Endothelial cell of umbilical vein (primary cell): ENCODE measurements around the gene DIPK1C. TPM values are rescaled to one million over a fixed set of nuclear protein-coding genes. Genes with fewer than 3 reads are reported as not detected.

Experiments used
- BruUV-seq: library from RNA; stranded (reverse); fragments of 400-500 nt; replicated peaks from 2 replicates; lab custom pipeline; 2021; lab: Mats Ljungman, UMichigan
- CTCF ChIA-PET: fragments of 300-600, 350-600 bp; sonication (Branson Sonifier 250); formaldehyde crosslinking; loops from one replicate; lab custom pipeline; 2021; ENCODE audit warnings: antibody characterized with exemption, inconsistent platforms; lab: Charles Lee
- POLR2A ChIA-PET: fragments of 300-600, 350-600 bp; sonication (Branson Sonifier 250); formaldehyde crosslinking; loops from one replicate; lab custom pipeline; 2021; ENCODE audit warnings: antibody characterized with exemption, inconsistent platforms; lab: Charles Lee
- DNase-seq: peaks from one replicate; pipeline ENCODE4 v3.0.0-alpha.2; 2011; ENCODE audit warnings: low read depth, low spot score
- FAIRE-seq: peaks from 2 replicates; lab custom pipeline; 2011; peaks lifted over from hg19 to GRCh38; lab: Jason Lieb, UNC
- H2AFZ ChIP-seq: 2 replicates; pipeline ENCODE4 v1.6.0; 2012; ENCODE audit warnings: low read depth, low read length, control low read depth, inconsistent platforms
- H3K27ac ChIP-seq: 2 replicates; pipeline ENCODE4 v1.5.1; 2011; ENCODE audit warnings: low read depth, mild to moderate bottlenecking, control low read depth, low read length, moderate library complexity; ENCODE audit not compliant: insufficient read depth
- H3K27me3 ChIP-seq, 2 experiments: 2 replicates each; pipeline versions ENCODE4 v1.6.0 to v1.6.1; 2011; ENCODE audit warnings: low read length in 2 of 2, mixed read lengths in 1 of 2; ENCODE audit not compliant: control insufficient read depth in 2 of 2, insufficient read depth in 2 of 2
- H3K36me3 ChIP-seq, 2 experiments: 2 replicates in 1 of 2; 3 replicates in 1 of 2; pipeline ENCODE4 v1.5.1; 2011; ENCODE audit warnings: low read length in 2 of 2, mild to moderate bottlenecking in 1 of 2, moderate library complexity in 1 of 2; ENCODE audit not compliant: control insufficient read depth in 2 of 2, insufficient read depth in 2 of 2; ENCODE audit errors: extremely low read depth in 1 of 2
- H3K4me1 ChIP-seq: 3 replicates; pipeline ENCODE4 v1.5.1; 2011; ENCODE audit warnings: mild to moderate bottlenecking, low read length; ENCODE audit not compliant: control insufficient read depth, insufficient read depth; ENCODE audit errors: extremely low read depth
- H3K4me2 ChIP-seq: 2 replicates; pipeline ENCODE4 v1.6.1; 2011; ENCODE audit warnings: low read length, control low read depth, mixed read lengths; ENCODE audit not compliant: insufficient read depth
- H3K4me3 ChIP-seq, 3 experiments: fragments of 200-600 bp in 1 of 3; sonication (generic), shearing (Covaris generic) in 1 of 3; replicated peaks in 1 of 3; 2 replicates each; pipeline ENCODE4 v1.5.1; 2011 to 2016; ENCODE audit warnings: control low read depth in 3 of 3, low read length in 3 of 3, mild to moderate bottlenecking in 2 of 3, inconsistent platforms in 1 of 3, low read depth in 1 of 3, moderate library complexity in 1 of 3; ENCODE audit not compliant: insufficient read depth in 1 of 3
- H3K79me2 ChIP-seq: 2 replicates; pipeline ENCODE4 v1.6.0; 2012; ENCODE audit warnings: low read length, inconsistent platforms; ENCODE audit not compliant: control insufficient read depth, insufficient read depth
- H3K9ac ChIP-seq: replicated peaks from 2 replicates; pipeline ENCODE3; 2011; ENCODE audit warnings: low read length, control low read depth; ENCODE audit not compliant: insufficient read depth; ENCODE audit errors: extremely low read depth
- H3K9me1 ChIP-seq: replicated peaks from 3 replicates; pipeline ENCODE4 v1.6.0; 2011; ENCODE audit warnings: mild to moderate bottlenecking, low read length; ENCODE audit not compliant: control insufficient read depth, insufficient read depth; ENCODE audit errors: extremely low read depth
- H3K9me3 ChIP-seq: replicated peaks from 2 replicates; pipeline ENCODE4 v1.5.1; 2012; ENCODE audit warnings: low read length, inconsistent platforms; ENCODE audit not compliant: control insufficient read depth, insufficient read depth
- H4K20me1 ChIP-seq: replicated peaks from 2 replicates; pipeline ENCODE3; 2011; ENCODE audit warnings: mild to moderate bottlenecking, low read length; ENCODE audit not compliant: control insufficient read depth, insufficient read depth; ENCODE audit errors: extremely low read depth
- EZH2 ChIP-seq: IDR thresholded peaks from 2 replicates; pipeline ENCODE4 v1.6.1; 2012; ENCODE audit warnings: borderline replicate concordance, low read depth, mild to moderate bottlenecking, moderate library complexity, low read length, inconsistent platforms; ENCODE audit not compliant: severe bottlenecking
- FOS ChIP-seq: IDR thresholded peaks from 2 replicates; pipeline ENCODE4 v1.6.1; 2011; ENCODE audit warnings: mild to moderate bottlenecking, low read length, moderate library complexity, borderline replicate concordance; ENCODE audit not compliant: insufficient read depth
- GATA2 ChIP-seq: IDR thresholded peaks from 2 replicates; pipeline ENCODE4 v1.7.0; 2011; ENCODE audit warnings: low read depth, mild to moderate bottlenecking, moderate library complexity, mixed read lengths, low read length; ENCODE audit not compliant: insufficient read length, insufficient read depth
- JUN ChIP-seq: IDR thresholded peaks from 2 replicates; pipeline ENCODE4 v1.6.1; 2011; ENCODE audit warnings: borderline replicate concordance, low read depth; ENCODE audit not compliant: insufficient read length, insufficient read depth
- MYC ChIP-seq: IDR thresholded peaks from one replicate; pipeline ENCODE4 v1.6.1; 2011; ENCODE audit warnings: mild to moderate bottlenecking, low read depth, low read length
- POLR2A ChIP-seq: IDR thresholded peaks from 2 replicates; pipeline ENCODE4 v1.6.1; 2012; ENCODE audit warnings: low read depth, mild to moderate bottlenecking, control low read depth, low read length
- POLR2AphosphoS5 ChIP-seq: IDR thresholded peaks from 2 replicates; pipeline ENCODE4 v1.6.1; 2012; ENCODE audit warnings: low read depth, mild to moderate bottlenecking, control low read depth, low read length, moderate library complexity; ENCODE audit not compliant: insufficient read depth
- dilution Hi-C: fragments of 300-500 bp; cut with MboI; formaldehyde crosslinking; loops from one replicate; pipeline ENCODE4 v1.15.0; 2019; ENCODE audit warnings: low sequenced_read_pairs; ENCODE audit not compliant: extremely low pct_ligation_motif_present
- intact Hi-C: fragments of 100-400 bp; cut with micrococcal nuclease; formaldehyde crosslinking; loops from one replicate; pipeline ENCODE4 v1.10.0; 2022
- polyA plus RNA-seq, 4 experiments: library from polyadenylated mRNA; depleted of rRNA in 3 of 4; stranded (reverse) in 3 of 4; unstranded in 1 of 4; fragments of >200 nt; gene quantifications; 2 replicates each; pipeline versions ENCODE4 v1.2.1 to v1.2.3, GENCODE V29; 2011 to 2012; ENCODE audit warnings: missing spikeins in 1 of 4
- total RNA-seq: library from RNA; stranded (reverse); gene quantifications from 2 replicates; pipeline ENCODE4 v1.2.3, GENCODE V29; 2021
- TF ChIP-seq, protein P1 (sequence below): IDR thresholded peaks from 2 replicates; pipeline ENCODE4 v1.6.1; 2011; ENCODE audit not compliant: insufficient read depth, insufficient read length
- TF ChIP-seq, protein P2 (sequence below), 2 donors: IDR thresholded peaks; 1 replicate in 1 of 2; 2 replicates in 1 of 2; pipeline ENCODE4 v1.5.1; 2011; ENCODE audit warnings: low read length in 2 of 2, mild to moderate bottlenecking in 2 of 2, moderate library complexity in 2 of 2, control low read depth in 1 of 2, inconsistent platforms in 1 of 2, low read depth in 1 of 2; ENCODE audit not compliant: insufficient read depth in 1 of 2; ENCODE audit errors: extremely low read depth in 1 of 2

DIPK1C gene
- total and polyA plus RNA-seq, 2 donors (not counting 3 experiments of a cell fraction or from before 2014, with no cell fraction given), result not detected

DNA sequence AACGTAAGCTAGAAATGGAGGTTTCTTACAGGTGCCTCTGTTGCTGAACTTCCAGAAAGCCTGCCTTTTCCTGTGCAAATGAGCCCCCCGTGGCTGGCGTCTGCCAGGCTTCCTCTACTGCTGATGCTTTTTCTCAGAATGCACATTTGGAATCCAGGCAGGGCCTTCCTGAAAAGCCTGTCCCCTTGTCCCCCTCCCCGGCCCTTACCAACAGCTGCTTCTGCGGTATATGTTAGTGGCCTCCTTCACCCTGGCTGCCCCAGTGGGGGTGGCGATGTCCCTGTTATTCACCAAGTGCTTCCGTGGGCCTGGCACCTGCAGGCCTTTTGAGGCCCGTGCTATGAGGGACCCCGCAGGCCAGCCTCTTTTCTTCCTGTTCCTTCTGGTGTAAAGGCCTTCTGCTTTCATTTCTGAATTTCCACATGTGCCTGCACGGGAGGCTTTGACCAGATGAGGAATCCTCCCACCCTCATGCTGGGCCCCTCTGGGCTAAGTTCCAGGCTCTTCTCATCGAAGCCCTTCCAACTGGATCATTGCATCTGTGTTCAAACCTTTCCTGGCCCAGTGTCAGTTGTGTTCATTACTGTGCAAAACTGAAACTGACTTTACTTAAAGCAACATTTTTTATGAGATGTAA is 49.5 kb upstream of the DIPK1C start:
- intact Hi-C loops, result no loop called here
- Histone ChIP-seq H3K4me2 (no peak overlapping the region), H3K9ac (no peak overlapping the region), H3K79me2 (no peaks in the 10 kb centered on the region), H3K9me3 (no peaks in the 10 kb centered on the region), H3K4me3 (no peak overlapping the region), H3K27ac (no peak overlapping the region), H2AFZ (no peak overlapping the region), H3K27me3 (no peaks in the 10 kb centered on the region), H3K4me1 (no peaks in the 10 kb centered on the region), H3K9me1 (no peaks in the 10 kb centered on the region), H4K20me1 (no peaks in the 10 kb centered on the region), H3K36me3 (peaks cover 10 to 40% of the 10 kb centered on the region in 2 experiments)
- no TSS peak for BruUV-seq
- ChIA-PET CTCF (no interaction called here), POLR2A (no interaction called here)
- dilution Hi-C loops, result no loop called here
- DNase-seq (no peak), FAIRE-seq (no peak)
- TF ChIP-seq, protein P1, sequence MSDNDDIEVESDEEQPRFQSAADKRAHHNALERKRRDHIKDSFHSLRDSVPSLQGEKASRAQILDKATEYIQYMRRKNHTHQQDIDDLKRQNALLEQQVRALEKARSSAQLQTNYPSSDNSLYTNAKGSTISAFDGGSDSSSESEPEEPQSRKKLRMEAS, result no peak
- TF ChIP-seq JUN (no peak), POLR2AphosphoS5 (no peak), MYC (no peak), POLR2A (no peak), EZH2 (no peak), GATA2 (no peak), FOS (no peak)
- TF ChIP-seq, protein P2, sequence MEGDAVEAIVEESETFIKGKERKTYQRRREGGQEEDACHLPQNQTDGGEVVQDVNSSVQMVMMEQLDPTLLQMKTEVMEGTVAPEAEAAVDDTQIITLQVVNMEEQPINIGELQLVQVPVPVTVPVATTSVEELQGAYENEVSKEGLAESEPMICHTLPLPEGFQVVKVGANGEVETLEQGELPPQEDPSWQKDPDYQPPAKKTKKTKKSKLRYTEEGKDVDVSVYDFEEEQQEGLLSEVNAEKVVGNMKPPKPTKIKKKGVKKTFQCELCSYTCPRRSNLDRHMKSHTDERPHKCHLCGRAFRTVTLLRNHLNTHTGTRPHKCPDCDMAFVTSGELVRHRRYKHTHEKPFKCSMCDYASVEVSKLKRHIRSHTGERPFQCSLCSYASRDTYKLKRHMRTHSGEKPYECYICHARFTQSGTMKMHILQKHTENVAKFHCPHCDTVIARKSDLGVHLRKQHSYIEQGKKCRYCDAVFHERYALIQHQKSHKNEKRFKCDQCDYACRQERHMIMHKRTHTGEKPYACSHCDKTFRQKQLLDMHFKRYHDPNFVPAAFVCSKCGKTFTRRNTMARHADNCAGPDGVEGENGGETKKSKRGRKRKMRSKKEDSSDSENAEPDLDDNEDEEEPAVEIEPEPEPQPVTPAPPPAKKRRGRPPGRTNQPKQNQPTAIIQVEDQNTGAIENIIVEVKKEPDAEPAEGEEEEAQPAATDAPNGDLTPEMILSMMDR (IDR thresholded peaks at IDR 0.05; ENCODE audit: extremely low read depth in 1 of 2, insufficient read depth in 1 of 2, low read depth in 1 of 2, low read length in 2 of 2), result no peak
